H1 (cell line): Measurements from ENCODE around the gene SLC39A8. TPM values are rescaled to one million over a fixed set of nuclear protein-coding genes. Genes with fewer than 3 reads are reported as not detected.

Experiments
- CTCF ChIA-PET: fragments of 300-600 bp; sonication (Branson Sonifier 250); formaldehyde crosslinking; loops from one replicate; lab custom pipeline; 2021; ENCODE audit not compliant: partially characterized antibody; lab: Charles Lee
- POLR2A ChIA-PET: fragments of 300-600 bp; sonication (Branson Sonifier 250); formaldehyde crosslinking; loops from one replicate; lab custom pipeline; 2021; ENCODE audit warnings: inconsistent platforms; ENCODE audit not compliant: partially characterized antibody; lab: Charles Lee
- DNase-seq, 2 experiments: peaks; one replicate each; pipeline versions ENCODE4 v3.0.0 to v3.0.0-alpha.2; 2010 to 2022; ENCODE audit warnings: low spot score in 2 of 2, low read depth in 1 of 2, mixed read lengths in 1 of 2
- FAIRE-seq: peaks from 2 replicates; lab custom pipeline; 2011; peaks lifted over from hg19 to GRCh38; lab: Jason Lieb, UNC
- H2AFZ ChIP-seq: 2 replicates; pipeline ENCODE4 v1.8.1; 2012; ENCODE audit warnings: low read length, inconsistent platforms
- H2AK5ac ChIP-seq: 2 replicates; pipeline ENCODE4 v1.6.1; 2013; ENCODE audit warnings: low read depth, low read length
- H2BK120ac ChIP-seq: replicated peaks from 2 replicates; pipeline ENCODE3; 2013; ENCODE audit warnings: low read depth, low read length, inconsistent platforms
- H2BK12ac ChIP-seq: 2 replicates; pipeline ENCODE4 v1.6.1; 2013; ENCODE audit warnings: low read depth, low read length
- H2BK15ac ChIP-seq: 2 replicates; pipeline ENCODE4 v1.6.1; 2013; ENCODE audit warnings: low read length
- H2BK20ac ChIP-seq: 2 replicates; pipeline ENCODE4 v1.6.1; 2013; ENCODE audit warnings: low read length
- H2BK5ac ChIP-seq: 2 replicates; pipeline ENCODE4 v1.6.1; 2013; ENCODE audit warnings: low read depth, low read length
- H3K14ac ChIP-seq: 2 replicates; pipeline ENCODE4 v1.6.1; 2013; ENCODE audit warnings: inconsistent platforms; ENCODE audit not compliant: insufficient read length
- H3K18ac ChIP-seq: 2 replicates; pipeline ENCODE4 v1.6.1; 2013; ENCODE audit warnings: low read length; ENCODE audit errors: extremely low read depth
- H3K23ac ChIP-seq: 2 replicates; pipeline ENCODE4 v1.6.1; 2013; ENCODE audit warnings: inconsistent platforms; ENCODE audit not compliant: insufficient read length
- H3K23me2 ChIP-seq: 2 replicates; pipeline ENCODE4 v1.6.1; 2013; ENCODE audit warnings: low read depth, low read length
- H3K27ac ChIP-seq: 2 replicates; pipeline ENCODE4 v1.6.1; 2011; ENCODE audit warnings: low read depth, low read length, inconsistent platforms
- H3K27me3 ChIP-seq, 4 experiments: replicated peaks in 1 of 4; 1 replicate in 1 of 4; 2 replicates in 3 of 4; pipeline versions ENCODE4 v1.6.1 to v1.8.1; 2011 to 2013; ENCODE audit warnings: low read length in 3 of 4, mild to moderate bottlenecking in 3 of 4, inconsistent platforms in 2 of 4, mixed read lengths in 2 of 4, moderate library complexity in 1 of 4; ENCODE audit not compliant: control insufficient read depth in 3 of 4, insufficient read depth in 3 of 4; ENCODE audit errors: extremely low read depth in 1 of 4
- H3K36me3 ChIP-seq, 4 experiments: 2 replicates each; pipeline versions ENCODE4 v1.6.1 to v1.8.1; 2011 to 2013; ENCODE audit warnings: mild to moderate bottlenecking in 4 of 4, low read length in 3 of 4, moderate library complexity in 2 of 4, control low read depth in 1 of 4, inconsistent platforms in 1 of 4; ENCODE audit not compliant: insufficient read depth in 4 of 4, control insufficient read depth in 2 of 4
- H3K4ac ChIP-seq: replicated peaks from 2 replicates; pipeline ENCODE3; 2013; ENCODE audit warnings: low read length, low read depth, mixed read lengths, inconsistent platforms; ENCODE audit not compliant: insufficient read length
- H3K4me1 ChIP-seq, 4 experiments: replicated peaks in 1 of 4; 1 replicate in 1 of 4; 2 replicates in 3 of 4; pipeline versions ENCODE4 v1.6.1 to v1.8.1; 2011 to 2013; ENCODE audit warnings: low read length in 3 of 4, inconsistent platforms in 2 of 4, mixed read lengths in 1 of 4; ENCODE audit not compliant: insufficient read depth in 4 of 4, control insufficient read depth in 3 of 4
- H3K4me2 ChIP-seq, 2 experiments: 2 replicates each; pipeline versions ENCODE4 v1.6.1 to v1.8.1; 2011 to 2013; ENCODE audit warnings: low read depth in 2 of 2, low read length in 2 of 2, control low read depth in 1 of 2, inconsistent platforms in 1 of 2, mild to moderate bottlenecking in 1 of 2; ENCODE audit not compliant: insufficient read depth in 1 of 2
- H3K4me3 ChIP-seq, 4 experiments: fragments of 200-600, 300-600 bp in 1 of 4; sonication (generic), shearing (Covaris generic), sonication (Bioruptor Twin) in 1 of 4; 2 replicates each; pipeline versions ENCODE4 v1.5.1 to v1.8.1; 2011 to 2016; ENCODE audit warnings: low read length in 4 of 4, low read depth in 3 of 4, control low read depth in 2 of 4, inconsistent platforms in 2 of 4, mild to moderate bottlenecking in 2 of 4, mixed read lengths in 1 of 4, moderate library complexity in 1 of 4; ENCODE audit not compliant: insufficient read depth in 2 of 4; ENCODE audit errors: extremely low read depth in 1 of 4
- H3K56ac ChIP-seq: replicated peaks from 2 replicates; pipeline ENCODE3; 2013; ENCODE audit warnings: low read depth, mild to moderate bottlenecking, mixed read lengths, low read length, inconsistent platforms; ENCODE audit not compliant: insufficient read length
- H3K79me1 ChIP-seq: 2 replicates; pipeline ENCODE4 v1.6.1; 2013; ENCODE audit warnings: low read depth, low read length, control low read depth
- H3K79me2 ChIP-seq, 2 experiments: 2 replicates each; pipeline versions ENCODE4 v1.6.1 to v1.8.1; 2012 to 2013; ENCODE audit warnings: low read length in 2 of 2, mild to moderate bottlenecking in 2 of 2, inconsistent platforms in 1 of 2; ENCODE audit not compliant: insufficient read depth in 2 of 2, control insufficient read depth in 1 of 2
- H3K9ac ChIP-seq, 4 experiments: replicated peaks in 1 of 4; 1 replicate in 1 of 4; 2 replicates in 3 of 4; pipeline versions ENCODE4 v1.6.1 to v1.8.1; 2011 to 2013; ENCODE audit warnings: low read depth in 3 of 4, low read length in 3 of 4, control low read depth in 2 of 4, mild to moderate bottlenecking in 2 of 4, moderate library complexity in 2 of 4, inconsistent platforms in 1 of 4; ENCODE audit errors: extremely low read depth in 1 of 4
- H3K9me3 ChIP-seq, 2 experiments: 2 replicates each; pipeline versions ENCODE4 v1.6.1 to v1.8.1; 2012 to 2013; ENCODE audit warnings: mild to moderate bottlenecking in 2 of 2, moderate library complexity in 2 of 2, control low read depth in 1 of 2, inconsistent platforms in 1 of 2, low read depth in 1 of 2, low read length in 1 of 2, mixed read lengths in 1 of 2; ENCODE audit not compliant: insufficient read depth in 2 of 2
- H4K20me1 ChIP-seq, 2 experiments: replicated peaks in 1 of 2; 2 replicates each; pipeline versions ENCODE3 to v1.8.1; 2011 to 2013; ENCODE audit warnings: inconsistent platforms in 2 of 2, low read length in 2 of 2, mild to moderate bottlenecking in 1 of 2; ENCODE audit not compliant: insufficient read depth in 2 of 2, control insufficient read depth in 1 of 2
- H4K5ac ChIP-seq: 2 replicates; pipeline ENCODE4 v1.6.1; 2013; ENCODE audit warnings: low read length, low read depth, mixed read lengths, inconsistent platforms; ENCODE audit not compliant: insufficient read length
- H4K8ac ChIP-seq: 2 replicates; pipeline ENCODE4 v1.8.0; 2013; ENCODE audit warnings: mild to moderate bottlenecking, moderate library complexity, low read length, inconsistent platforms; ENCODE audit not compliant: insufficient read depth; ENCODE audit errors: extremely low read depth
- H4K91ac ChIP-seq: replicated peaks from 2 replicates; pipeline ENCODE3; 2013; ENCODE audit warnings: low read length, mixed read lengths, inconsistent platforms; ENCODE audit not compliant: insufficient read length
- BCL11A ChIP-seq, 2 experiments: IDR thresholded peaks; one replicate each; pipeline ENCODE4 v1.6.1; 2011; ENCODE audit warnings: low read depth in 2 of 2, low read length in 2 of 2, mild to moderate bottlenecking in 2 of 2
- BRCA1 ChIP-seq: IDR thresholded peaks from 2 replicates; pipeline ENCODE4 v1.6.1; 2012; ENCODE audit warnings: low read depth, low read length, improper control_type of control experiment
- CBX5 ChIP-seq: fragments of 300-800, 300-1000 bp; sonication (generic); IDR thresholded peaks from 2 replicates; pipeline ENCODE4 v1.7.1; 2016; ENCODE audit warnings: antibody characterized with exemption, low read length, low read depth
- CHD1 ChIP-seq: IDR thresholded peaks from 2 replicates; pipeline ENCODE4 v1.6.1; 2012; ENCODE audit warnings: low read depth, low read length, improper control_type of control experiment
- CHD2 ChIP-seq: IDR thresholded peaks from 2 replicates; pipeline ENCODE4 v1.6.1; 2012; ENCODE audit warnings: low read length, improper control_type of control experiment
- EZH2 ChIP-seq: fragments of 200-600 bp; sonication (generic); IDR thresholded peaks from 2 replicates; pipeline ENCODE4 v1.7.1; 2012; ENCODE audit warnings: low read depth, mild to moderate bottlenecking, moderate library complexity, low read length, inconsistent platforms; ENCODE audit not compliant: severe bottlenecking
- JUND ChIP-seq: IDR thresholded peaks from 2 replicates; pipeline ENCODE4 v1.6.1; 2011; ENCODE audit warnings: mild to moderate bottlenecking, improper control_type of control experiment, low read length
- POLR2AphosphoS5 ChIP-seq: IDR thresholded peaks from 2 replicates; pipeline ENCODE4 v1.6.1; 2011; ENCODE audit warnings: low read depth, low read length
- POU5F1 ChIP-seq: IDR thresholded peaks from 2 replicates; pipeline ENCODE4 v1.6.1; 2011; ENCODE audit warnings: low read depth, mild to moderate bottlenecking, low read length, moderate library complexity
- RAD21 ChIP-seq, 2 experiments: IDR thresholded peaks in 1 of 2; conservative IDR thresholded peaks in 1 of 2; 2 replicates each; pipeline ENCODE4 v1.6.1; 2011; ENCODE audit warnings: low read depth in 2 of 2, low read length in 2 of 2, improper control_type of control experiment in 1 of 2, inconsistent platforms in 1 of 2, mild to moderate bottlenecking in 1 of 2, moderate library complexity in 1 of 2
- SIRT6 ChIP-seq: IDR thresholded peaks from one replicate; pipeline ENCODE4 v1.7.1; 2012; ENCODE audit warnings: low read length, inconsistent platforms
- SIX5 ChIP-seq: IDR thresholded peaks from 2 replicates; pipeline ENCODE4 v1.6.1; 2011; ENCODE audit warnings: mild to moderate bottlenecking, low read depth, low read length
- SP1 ChIP-seq: IDR thresholded peaks from 2 replicates; pipeline ENCODE4 v1.6.1; 2011; ENCODE audit warnings: low read depth, low read length
- SP2 ChIP-seq: IDR thresholded peaks from 2 replicates; pipeline ENCODE4 v1.6.1; 2012; ENCODE audit warnings: mild to moderate bottlenecking, low read length, inconsistent platforms
- TAF1 ChIP-seq: IDR thresholded peaks from 2 replicates; pipeline ENCODE4 v1.6.1; 2011; ENCODE audit warnings: mild to moderate bottlenecking, low read depth, low read length
- TAF7 ChIP-seq: optimal IDR thresholded peaks from 2 replicates; pipeline ENCODE3; 2011; ENCODE audit warnings: low read depth, mild to moderate bottlenecking, inconsistent platforms, low read length, moderate library complexity, borderline replicate concordance
- TCF12 ChIP-seq: IDR thresholded peaks from 2 replicates; pipeline ENCODE4 v1.6.1; 2011; ENCODE audit warnings: low read depth, mild to moderate bottlenecking, low read length
- WGBS, 2 experiments: shearing (Covaris generic) in 1 of 2; methylation state at CpG; one replicate each; pipeline versions ENCODE4 v1.1.6 to v1.1.7; 2013 to 2015; ENCODE audit warnings: low lambda C conversion rate in 2 of 2, mixed read lengths in 2 of 2, inconsistent platforms in 1 of 2, low coverage in 1 of 2, missing lambda C conversion rate in 1 of 2; ENCODE audit not compliant: insufficient replicate concordance in 2 of 2, insufficient coverage in 1 of 2, insufficient read length in 1 of 2; ENCODE audit errors: extremely low coverage in 1 of 2, missing lambda C conversion rate in 1 of 2; 5-methylcytosine and 5-hydroxymethylcytosine counted together
- polyA plus RNA-seq, 7 experiments: library from polyadenylated mRNA; depleted of rRNA in 3 of 7; stranded (reverse) in 5 of 7; unstranded in 2 of 7; fragments of >200 nt in 5 of 7; fragments of 200-250 nt in 2 of 7; gene quantifications; 1 replicate in 5 of 7; 2 replicates in 1 of 7; 4 replicates in 1 of 7; pipeline versions ENCODE4 v1.2.1 to v1.2.3, GENCODE V29; 2011 to 2013; ENCODE audit warnings: missing spikeins in 2 of 7, mixed read lengths in 2 of 7
- total RNA-seq: library from RNA; stranded (reverse); fragmentation: NEBNext Ultra II Directional; extraction: Animal tissue kit (Norgen Biotek cat#: 25700); gene quantifications from 2 replicates; pipeline ENCODE4 v1.2.1, GENCODE V29; 2021

The SLC39A8 gene
- total and polyA plus RNA-seq, 2 of the 8 experiments (the other 6 are each of a cell fraction or from before 2014, with no cell fraction given) = 6.4 to 38.7 TPM

- H2BK120ac ChIP-seq = no peak overlapping the region
- no peak overlapping the region for H3K14ac ChIP-seq
- no peak overlapping the region for H3K23ac ChIP-seq
- H3K23me2 ChIP-seq = no peaks in the 10 kb centered on the region
- H2BK12ac ChIP-seq = no peak overlapping the region
- FAIRE-seq = no peak
- H2BK15ac ChIP-seq = no peak overlapping the region
- no peak overlapping the region for H3K27ac ChIP-seq
- H3K79me1 ChIP-seq = no peaks in the 10 kb centered on the region
- 94% methylated on average over 2 of the region's 2 CpGs; no CpG with 5 or more reads in 1 of the 2 experiments for WGBS, 2 experiments
- no peak overlapping the region for H3K9ac ChIP-seq
- CTCF ChIA-PET = interaction anchor here (0.6 to 1.0 kb wide), 3 partner anchors 10 to 1218 kb away, joined by 3 to 4 read pairs (median 3); no protein-coding TSS in a partner anchor
- no peak overlapping the region for H4K8ac ChIP-seq
- H3K79me2 ChIP-seq = no peaks in the 10 kb centered on the region
- H2AFZ ChIP-seq = no peak overlapping the region
- H3K4me2 ChIP-seq = no peak overlapping the region
- H3K4ac ChIP-seq = no peak overlapping the region
- peaks cover 0 to 7% of the 10 kb centered on the region in 2 experiments; a peak in 1 of 4 replicates for H3K9me3 ChIP-seq
- no peaks in the 10 kb centered on the region for H3K4me1 ChIP-seq
- no peak overlapping the region for H3K56ac ChIP-seq
- H3K36me3 ChIP-seq = no peaks in the 10 kb centered on the region
- no peak overlapping the region for H4K5ac ChIP-seq
- no peak overlapping the region for H2AK5ac ChIP-seq
- no peak for DNase-seq
- H3K27me3 ChIP-seq = no peaks in the 10 kb centered on the region
- no peak overlapping the region for H3K4me3 ChIP-seq
- no peak overlapping the region for H2BK20ac ChIP-seq
- POLR2A ChIA-PET = no interaction called here
- H2BK5ac ChIP-seq = no peak overlapping the region
- no peak overlapping the region for H4K91ac ChIP-seq
- no peaks in the 10 kb centered on the region for H4K20me1 ChIP-seq
- no peak overlapping the region for H3K18ac ChIP-seq
- TF ChIP-seq SP2 = no peak
- no peak for TF ChIP-seq JUND
- no peak for TF ChIP-seq TAF7
- no peak for TF ChIP-seq BRCA1
- no peak for TF ChIP-seq CHD1
- no peak for TF ChIP-seq TCF12
- no peak for TF ChIP-seq SIRT6
- no peak for TF ChIP-seq SP1
- TF ChIP-seq RAD21 (IDR thresholded peaks at IDR 0.05 in 1 of 2, conservative IDR thresholded peaks at IDR 0.05 in 1 of 2; ENCODE audit: low read depth in 2 of 2, low read length in 2 of 2) = no peak
- no peak for TF ChIP-seq SIX5
- TF ChIP-seq CHD2 = no peak
- TF ChIP-seq CBX5 = no peak
- TF ChIP-seq POU5F1 = no peak
- no peak for TF ChIP-seq TAF1
- TF ChIP-seq POLR2AphosphoS5 = no peak
- TF ChIP-seq EZH2 = no peak
- TF ChIP-seq BCL11A (IDR thresholded peaks at IDR 0.05; ENCODE audit: low read depth in 2 of 2, low read length in 2 of 2) = no peak
Observed at GRCh38 chr4:102252171-102252570, 93.1 kb downstream of the SLC39A8 start.
